Caco-2 (cell line): ENCODE data around the gene MAP3K21. TPM values are rescaled to one million over a fixed set of nuclear protein-coding genes. Genes with fewer than 3 reads are reported as not detected.
A peak's percentile ranks its signal among the peaks of the same experiment; 100 is the strongest.

Experiments
- BruUV-seq: library from RNA; stranded (reverse); fragments of 400-500 nt; replicated peaks from 2 replicates; lab custom pipeline; 2021; lab: Mats Ljungman, UMichigan
- CTCF ChIA-PET: fragments of 300-600 bp; sonication (Branson Sonifier 250); formaldehyde crosslinking; loops from one replicate; lab custom pipeline; 2022; ENCODE audit warnings: antibody characterized with exemption; lab: Charles Lee
- POLR2A ChIA-PET: fragments of 300-600 bp; sonication (Branson Sonifier 250); formaldehyde crosslinking; loops from one replicate; lab custom pipeline; 2022; ENCODE audit warnings: antibody characterized with exemption; lab: Charles Lee
- DNase-seq, 2 experiments: peaks; one replicate each; pipeline versions ENCODE4 v3.0.0 to v3.0.0-alpha.2; 2020 to 2022
- H3K27me3 ChIP-seq: replicated peaks from 2 replicates; pipeline ENCODE4 v1.6.0; 2011; ENCODE audit warnings: low read length; ENCODE audit not compliant: control insufficient read depth, insufficient read depth
- H3K36me3 ChIP-seq: 2 replicates; pipeline ENCODE4 v1.5.1; 2011; ENCODE audit warnings: low read length; ENCODE audit not compliant: control insufficient read depth, insufficient read depth
- H3K4me1 ChIP-seq: fragments of 250-450 bp; sonication (Bioruptor Pico); 2 replicates; pipeline ENCODE4 v1.5.1; 2020; ENCODE audit warnings: mild to moderate bottlenecking
- H3K4me3 ChIP-seq: 2 replicates; pipeline ENCODE4 v1.5.1; 2011; ENCODE audit warnings: low read depth, mild to moderate bottlenecking, control low read depth, low read length
- H3K9me3 ChIP-seq: fragments of 250-450 bp; sonication (Bioruptor Pico); 2 replicates; pipeline ENCODE4 v1.5.1; 2020; ENCODE audit warnings: mild to moderate bottlenecking, moderate library complexity
- H3K27ac Mint-ChIP-seq: one replicate; pipeline ENCODE4 v1.8.0; 2022; ENCODE audit warnings: mixed read lengths; ENCODE audit not compliant: unreplicated experiment
- H3K27me3 Mint-ChIP-seq: one replicate; pipeline ENCODE4 v1.8.0; 2022; ENCODE audit warnings: mixed read lengths; ENCODE audit not compliant: insufficient read depth, unreplicated experiment
- H3K36me3 Mint-ChIP-seq: one replicate; pipeline ENCODE4 v1.8.0; 2022; ENCODE audit warnings: mild to moderate bottlenecking, mixed read lengths; ENCODE audit not compliant: insufficient read depth, unreplicated experiment
- H3K4me1 Mint-ChIP-seq: one replicate; pipeline ENCODE4 v1.8.0; 2022; ENCODE audit warnings: low read depth, mixed read lengths; ENCODE audit not compliant: unreplicated experiment
- H3K4me3 Mint-ChIP-seq: one replicate; pipeline ENCODE4 v1.8.0; 2022; ENCODE audit warnings: mild to moderate bottlenecking, moderate library complexity, mixed read lengths; ENCODE audit not compliant: unreplicated experiment
- H3K9me3 Mint-ChIP-seq: one replicate; pipeline ENCODE4 v1.8.0; 2022; ENCODE audit warnings: mixed read lengths; ENCODE audit not compliant: unreplicated experiment
- intact Hi-C: fragments of 100-400 bp; cut with micrococcal nuclease; formaldehyde crosslinking; loops from one replicate; pipeline ENCODE4 v1.10.0; 2022; ENCODE audit not compliant: unreplicated experiment
- total RNA-seq: library from RNA; stranded (reverse); gene quantifications from 2 replicates; pipeline ENCODE4 v1.2.3, GENCODE V29; 2022
- TF ChIP-seq, protein P1 (sequence below), 2 experiments: fragments of 200-600 bp in 1 of 2; IDR thresholded peaks; 1 replicate in 1 of 2; 2 replicates in 1 of 2; pipeline versions ENCODE4 v1.5.1 to v1.8.0; 2011 to 2022; ENCODE audit warnings: antibody characterized with exemption in 1 of 2, control low read depth in 1 of 2, inconsistent platforms in 1 of 2, low read depth in 1 of 2, low read length in 1 of 2, mild to moderate bottlenecking in 1 of 2, moderate library complexity in 1 of 2; ENCODE audit not compliant: insufficient read depth in 1 of 2, severe bottlenecking in 1 of 2, unreplicated experiment in 1 of 2

The MAP3K21 gene
- total RNA-seq, 1 experiment from 2014 or later, result 10.4 TPM

GRCh38 chr1:233389169-233389568 lies 61.6 kb downstream of the MAP3K21 start:
- no peaks in the 10 kb centered on the region for H3K27me3 ChIP-seq
- H3K4me1 ChIP-seq, result peaks cover 9% of the 10 kb centered on the region; the same call in 1 of the 2 replicates
- no peaks in the 10 kb centered on the region for H3K36me3 ChIP-seq
- intact Hi-C loops, result no loop called here
- TF ChIP-seq, protein P1, sequence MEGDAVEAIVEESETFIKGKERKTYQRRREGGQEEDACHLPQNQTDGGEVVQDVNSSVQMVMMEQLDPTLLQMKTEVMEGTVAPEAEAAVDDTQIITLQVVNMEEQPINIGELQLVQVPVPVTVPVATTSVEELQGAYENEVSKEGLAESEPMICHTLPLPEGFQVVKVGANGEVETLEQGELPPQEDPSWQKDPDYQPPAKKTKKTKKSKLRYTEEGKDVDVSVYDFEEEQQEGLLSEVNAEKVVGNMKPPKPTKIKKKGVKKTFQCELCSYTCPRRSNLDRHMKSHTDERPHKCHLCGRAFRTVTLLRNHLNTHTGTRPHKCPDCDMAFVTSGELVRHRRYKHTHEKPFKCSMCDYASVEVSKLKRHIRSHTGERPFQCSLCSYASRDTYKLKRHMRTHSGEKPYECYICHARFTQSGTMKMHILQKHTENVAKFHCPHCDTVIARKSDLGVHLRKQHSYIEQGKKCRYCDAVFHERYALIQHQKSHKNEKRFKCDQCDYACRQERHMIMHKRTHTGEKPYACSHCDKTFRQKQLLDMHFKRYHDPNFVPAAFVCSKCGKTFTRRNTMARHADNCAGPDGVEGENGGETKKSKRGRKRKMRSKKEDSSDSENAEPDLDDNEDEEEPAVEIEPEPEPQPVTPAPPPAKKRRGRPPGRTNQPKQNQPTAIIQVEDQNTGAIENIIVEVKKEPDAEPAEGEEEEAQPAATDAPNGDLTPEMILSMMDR (IDR thresholded peaks at IDR 0.05; ENCODE audit: insufficient read depth in 1 of 2, low read depth in 1 of 2, low read length in 1 of 2, severe bottlenecking in 1 of 2, unreplicated experiment in 1 of 2), result no peak
- no peaks in the 10 kb centered on the region for H3K9me3 ChIP-seq
- Mint-ChIP-seq H3K27me3 (no peaks in the 10 kb centered on the region), H3K36me3 (no peaks in the 10 kb centered on the region), H3K4me1 (peaks cover 15% of the 10 kb centered on the region), H3K4me3 (no peak overlapping the region), H3K9me3 (no peaks in the 10 kb centered on the region), H3K27ac (no peak overlapping the region)
- ChIA-PET POLR2A (no interaction called here), CTCF (no interaction called here)
- H3K4me3 ChIP-seq, result no peak overlapping the region
- no peak for DNase-seq
- BruUV-seq, result no TSS peak

DNA sequence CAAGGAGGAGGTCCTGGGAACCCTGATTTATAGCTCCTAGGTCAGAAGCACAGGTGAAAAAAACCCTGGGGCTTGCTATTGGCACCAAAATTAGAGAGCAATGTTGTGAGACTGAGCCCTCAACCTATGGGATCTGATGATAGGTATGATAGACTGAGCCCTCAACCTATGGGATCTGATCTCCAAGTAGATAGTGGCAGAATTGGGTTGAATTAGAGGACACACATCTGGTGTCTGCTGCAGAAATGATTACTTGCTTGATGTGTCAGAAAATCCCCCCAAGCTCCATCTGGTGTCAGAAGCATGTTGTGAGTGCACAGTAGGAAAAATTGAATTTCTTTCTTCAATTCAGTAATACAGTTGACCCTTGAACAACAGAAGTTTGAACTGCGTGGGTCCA lies 62.4 kb downstream of the MAP3K21 start:
- peaks cover 9% of the 10 kb centered on the region; the same call in 1 of the 2 replicates for H3K4me1 ChIP-seq
- H3K27me3 Mint-ChIP-seq, result no peaks in the 10 kb centered on the region
- no TSS peak for BruUV-seq
- H3K4me3 Mint-ChIP-seq, result no peak overlapping the region
- intact Hi-C loops, result loop anchor here (10.0 kb wide), 1 partner anchor 85 kb away; no protein-coding TSS in a partner anchor
- peaks cover 15% of the 10 kb centered on the region for H3K4me1 Mint-ChIP-seq
- no peaks in the 10 kb centered on the region for H3K36me3 ChIP-seq
- no peak overlapping the region for H3K27ac Mint-ChIP-seq
- H3K36me3 Mint-ChIP-seq, result no peaks in the 10 kb centered on the region
- ChIA-PET CTCF (interaction anchor here (0.7 kb wide), 1 partner anchor 13 kb away, joined by 3 read pairs; no protein-coding TSS in a partner anchor), POLR2A (no interaction called here)
- TF ChIP-seq, protein P1 (IDR thresholded peaks at IDR 0.05; ENCODE audit: insufficient read depth in 1 of 2, low read depth in 1 of 2, low read length in 1 of 2, severe bottlenecking in 1 of 2, unreplicated experiment in 1 of 2), result no peak
- H3K27me3 ChIP-seq, result no peaks in the 10 kb centered on the region
- no peak for DNase-seq
- H3K9me3 Mint-ChIP-seq, result no peaks in the 10 kb centered on the region
- H3K9me3 ChIP-seq, result no peaks in the 10 kb centered on the region
- no peak overlapping the region for H3K4me3 ChIP-seq

GRCh38 chr1:233390842-233391737 lies 63.6 kb downstream of the MAP3K21 start:
- no peaks in the 10 kb centered on the region for H3K36me3 ChIP-seq
- ChIA-PET CTCF (no interaction called here), POLR2A (interaction anchor here (0.6 kb wide), 1 partner anchor 1788 kb away, joined by 3 read pairs; no protein-coding TSS in a partner anchor)
- H3K36me3 Mint-ChIP-seq, result no peaks in the 10 kb centered on the region
- H3K4me1 ChIP-seq, result peaks cover 9% of the 10 kb centered on the region; the same call in 1 of the 2 replicates
- no peak overlapping the region for H3K4me3 Mint-ChIP-seq
- no peaks in the 10 kb centered on the region for H3K27me3 Mint-ChIP-seq
- no peaks in the 10 kb centered on the region for H3K27me3 ChIP-seq
- peak overlapping the region; percentile 47 for H3K27ac Mint-ChIP-seq
- TF ChIP-seq, protein P1 (IDR thresholded peaks at IDR 0.05; ENCODE audit: insufficient read depth in 1 of 2, low read depth in 1 of 2, low read length in 1 of 2, severe bottlenecking in 1 of 2, unreplicated experiment in 1 of 2), result no peak
- H3K4me1 Mint-ChIP-seq, result peaks cover 15% of the 10 kb centered on the region
- no peaks in the 10 kb centered on the region for H3K9me3 ChIP-seq
- DNase-seq, result no peak
- no peaks in the 10 kb centered on the region for H3K9me3 Mint-ChIP-seq
- BruUV-seq, result no TSS peak
- intact Hi-C loops, result loop anchor here (10.0 kb wide), 1 partner anchor 86 kb away; no protein-coding TSS in a partner anchor
- H3K4me3 ChIP-seq, result no peak overlapping the region
